ENCODE results near the gene BAIAP2L1. TPM values are rescaled to one million over a fixed set of nuclear protein-coding genes. Genes with fewer than 3 reads are reported as not detected.

Gene BAIAP2L1
- total RNA-seq, 1 donor from 2014 or later: 35.1 TPM

DNA sequence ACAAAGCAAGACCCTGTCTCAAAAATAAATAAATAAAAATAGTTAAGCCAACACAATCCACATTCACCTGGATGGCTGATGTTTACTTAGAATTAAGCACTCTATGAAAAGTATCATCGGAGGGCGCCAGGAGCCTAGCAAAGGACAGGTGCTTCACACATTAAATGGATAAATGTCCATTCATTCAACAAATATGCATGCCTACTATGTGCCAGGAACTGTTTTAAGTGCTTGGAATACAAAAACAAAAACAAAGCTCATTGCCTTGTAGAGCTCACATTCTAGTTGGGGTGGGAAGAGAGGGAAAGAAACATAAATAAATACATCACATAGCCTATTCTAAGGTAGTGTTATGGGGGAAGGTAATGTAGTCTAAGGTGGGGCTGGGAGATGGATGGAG is 4.1 kb downstream of the BAIAP2L1 start:
- Histone ChIP-seq H4K20me1 (ENCODE audit: low read depth) (peaks cover 21% of the 10 kb centered on the region), H3K4me1 (peaks cover 16% of the 10 kb centered on the region), H3K9me3 (ENCODE audit: low read depth) (no peaks in the 10 kb centered on the region), H3K4me2 (no peak overlapping the region), H3K79me2 (ENCODE audit: low read depth) (peaks cover 73% of the 10 kb centered on the region), H3K36me3 (no peaks in the 10 kb centered on the region), H3F3A (ENCODE audit: low read depth) (peaks cover 17% of the 10 kb centered on the region), H3K4me3 (no peak overlapping the region), H3K27me3 (no peaks in the 10 kb centered on the region), H2AFZ (replicated peaks) (no peak overlapping the region), H3K27ac (no peak overlapping the region), H3K9ac (no peak overlapping the region)
- DNase-seq (ENCODE audit: low spot score): no peak
- no peak overlapping the region for H3K4me3 Mint-ChIP-seq
- H3K9me3 Mint-ChIP-seq: peaks cover under 1% of the 10 kb centered on the region
- TF ChIP-seq EZH2phosphoT487 (IDR thresholded peaks at IDR 0.05): no peak
- TF ChIP-seq, protein P1, sequence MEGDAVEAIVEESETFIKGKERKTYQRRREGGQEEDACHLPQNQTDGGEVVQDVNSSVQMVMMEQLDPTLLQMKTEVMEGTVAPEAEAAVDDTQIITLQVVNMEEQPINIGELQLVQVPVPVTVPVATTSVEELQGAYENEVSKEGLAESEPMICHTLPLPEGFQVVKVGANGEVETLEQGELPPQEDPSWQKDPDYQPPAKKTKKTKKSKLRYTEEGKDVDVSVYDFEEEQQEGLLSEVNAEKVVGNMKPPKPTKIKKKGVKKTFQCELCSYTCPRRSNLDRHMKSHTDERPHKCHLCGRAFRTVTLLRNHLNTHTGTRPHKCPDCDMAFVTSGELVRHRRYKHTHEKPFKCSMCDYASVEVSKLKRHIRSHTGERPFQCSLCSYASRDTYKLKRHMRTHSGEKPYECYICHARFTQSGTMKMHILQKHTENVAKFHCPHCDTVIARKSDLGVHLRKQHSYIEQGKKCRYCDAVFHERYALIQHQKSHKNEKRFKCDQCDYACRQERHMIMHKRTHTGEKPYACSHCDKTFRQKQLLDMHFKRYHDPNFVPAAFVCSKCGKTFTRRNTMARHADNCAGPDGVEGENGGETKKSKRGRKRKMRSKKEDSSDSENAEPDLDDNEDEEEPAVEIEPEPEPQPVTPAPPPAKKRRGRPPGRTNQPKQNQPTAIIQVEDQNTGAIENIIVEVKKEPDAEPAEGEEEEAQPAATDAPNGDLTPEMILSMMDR (IDR thresholded peaks at IDR 0.05): no peak
- TF ChIP-seq EZH2 (IDR thresholded peaks at IDR 0.05): no peak
- no peak overlapping the region for H3K27ac Mint-ChIP-seq
- peaks cover 12% of the 10 kb centered on the region for H3K4me1 Mint-ChIP-seq
- H3K36me3 Mint-ChIP-seq: peaks cover 2% of the 10 kb centered on the region
- peaks cover 5% of the 10 kb centered on the region for H3K27me3 Mint-ChIP-seq (ENCODE audit: insufficient read depth, low read depth)

DNA sequence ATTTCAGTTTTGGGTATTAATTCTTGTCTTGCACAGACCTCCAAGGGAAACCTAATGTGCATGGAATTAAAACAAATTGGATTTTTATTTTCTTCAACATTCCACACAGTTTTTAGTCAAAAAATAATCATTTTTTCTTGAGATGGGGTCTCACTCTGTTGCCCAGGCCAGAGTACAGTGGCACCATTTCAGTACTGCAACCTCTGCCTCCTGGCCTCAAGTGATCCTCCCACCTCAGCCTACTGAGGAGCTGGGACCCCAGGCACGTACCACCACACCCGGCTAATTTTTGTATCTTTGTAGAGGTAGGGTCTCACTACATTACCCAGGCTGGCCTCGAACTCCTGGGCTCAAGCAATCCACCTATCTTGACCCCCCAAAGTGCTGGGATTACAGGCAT is 4.9 kb downstream of the BAIAP2L1 start:
- Mint-ChIP-seq H3K9me3 (peaks cover 4% of the 10 kb centered on the region), H3K4me1 (peaks cover 12% of the 10 kb centered on the region), H3K27me3 (ENCODE audit: insufficient read depth, low read depth) (peaks cover 2% of the 10 kb centered on the region), H3K27ac (no peak overlapping the region), H3K4me3 (no peak overlapping the region), H3K36me3 (peaks cover 2% of the 10 kb centered on the region)
- no peak overlapping the region for H3K27ac ChIP-seq
- no peak overlapping the region for H3K4me3 ChIP-seq
- H3K4me1 ChIP-seq: peaks cover 16% of the 10 kb centered on the region
- H3K9ac ChIP-seq: no peak overlapping the region
- H3F3A ChIP-seq (ENCODE audit: low read depth): peaks cover 12% of the 10 kb centered on the region
- DNase-seq (ENCODE audit: low spot score): no peak
- H3K36me3 ChIP-seq: no peaks in the 10 kb centered on the region
- H3K79me2 ChIP-seq (ENCODE audit: low read depth): peaks cover 81% of the 10 kb centered on the region
- H3K27me3 ChIP-seq: no peaks in the 10 kb centered on the region
- H2AFZ ChIP-seq (replicated peaks): no peak overlapping the region
- no peak overlapping the region for H3K4me2 ChIP-seq
- peaks cover 21% of the 10 kb centered on the region for H4K20me1 ChIP-seq (ENCODE audit: low read depth)
- H3K9me3 ChIP-seq (ENCODE audit: low read depth): no peaks in the 10 kb centered on the region
- TF ChIP-seq EZH2phosphoT487 (IDR thresholded peaks at IDR 0.05): no peak
- TF ChIP-seq, protein P1 (IDR thresholded peaks at IDR 0.05): no peak
- no peak for TF ChIP-seq EZH2 (IDR thresholded peaks at IDR 0.05)

DNA sequence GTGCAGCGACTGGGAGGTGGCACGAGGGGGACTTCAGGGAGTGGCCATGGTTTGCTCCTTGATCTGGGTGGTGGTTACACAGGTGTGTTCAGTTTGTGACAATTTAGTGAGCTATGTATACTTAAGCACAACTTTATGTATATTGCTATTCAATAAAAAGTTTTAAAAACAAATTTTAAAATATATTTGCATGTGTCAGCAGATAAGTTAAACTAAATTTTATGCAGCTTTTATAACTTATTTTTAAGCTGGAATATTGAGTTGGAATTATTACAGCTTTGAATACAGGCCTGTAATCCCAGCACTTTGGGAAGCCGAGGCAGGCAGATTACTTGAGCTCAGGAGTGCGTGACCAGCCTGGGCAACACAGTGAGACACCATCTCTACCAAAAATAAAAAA is 5.4 kb downstream of the BAIAP2L1 start:
- H3K4me3 Mint-ChIP-seq: no peak overlapping the region
- Histone ChIP-seq H3K4me2 (no peak overlapping the region), H3K4me1 (peaks cover 16% of the 10 kb centered on the region), H3K79me2 (ENCODE audit: low read depth) (peaks cover 82% of the 10 kb centered on the region), H2AFZ (replicated peaks) (no peak overlapping the region), H3K9ac (no peak overlapping the region), H3F3A (ENCODE audit: low read depth) (peaks cover 7% of the 10 kb centered on the region), H4K20me1 (ENCODE audit: low read depth) (peaks cover 21% of the 10 kb centered on the region), H3K36me3 (no peaks in the 10 kb centered on the region), H3K9me3 (ENCODE audit: low read depth) (no peaks in the 10 kb centered on the region), H3K4me3 (no peak overlapping the region), H3K27me3 (no peaks in the 10 kb centered on the region), H3K27ac (no peak overlapping the region)
- no peak overlapping the region for H3K27ac Mint-ChIP-seq
- peaks cover 2% of the 10 kb centered on the region for H3K36me3 Mint-ChIP-seq
- H3K9me3 Mint-ChIP-seq: peaks cover 4% of the 10 kb centered on the region
- TF ChIP-seq, protein P1 (IDR thresholded peaks at IDR 0.05): no peak
- no peak for TF ChIP-seq EZH2 (IDR thresholded peaks at IDR 0.05)
- TF ChIP-seq EZH2phosphoT487 (IDR thresholded peaks at IDR 0.05): no peak
- peaks cover 2% of the 10 kb centered on the region for H3K27me3 Mint-ChIP-seq (ENCODE audit: insufficient read depth, low read depth)
- H3K4me1 Mint-ChIP-seq: peaks cover 12% of the 10 kb centered on the region
- no peak for DNase-seq (ENCODE audit: low spot score)
